CD4-positive, alpha-beta T cell treated with Interleukin-15 for 4 hours (primary cell): ENCODE data around the gene DIO2.

Experiments used
- DNase-seq: peaks from one replicate; pipeline ENCODE4 v3.0.0-alpha.2; 2020; ENCODE audit warnings: low spot score

DIO2 gene

DNA sequence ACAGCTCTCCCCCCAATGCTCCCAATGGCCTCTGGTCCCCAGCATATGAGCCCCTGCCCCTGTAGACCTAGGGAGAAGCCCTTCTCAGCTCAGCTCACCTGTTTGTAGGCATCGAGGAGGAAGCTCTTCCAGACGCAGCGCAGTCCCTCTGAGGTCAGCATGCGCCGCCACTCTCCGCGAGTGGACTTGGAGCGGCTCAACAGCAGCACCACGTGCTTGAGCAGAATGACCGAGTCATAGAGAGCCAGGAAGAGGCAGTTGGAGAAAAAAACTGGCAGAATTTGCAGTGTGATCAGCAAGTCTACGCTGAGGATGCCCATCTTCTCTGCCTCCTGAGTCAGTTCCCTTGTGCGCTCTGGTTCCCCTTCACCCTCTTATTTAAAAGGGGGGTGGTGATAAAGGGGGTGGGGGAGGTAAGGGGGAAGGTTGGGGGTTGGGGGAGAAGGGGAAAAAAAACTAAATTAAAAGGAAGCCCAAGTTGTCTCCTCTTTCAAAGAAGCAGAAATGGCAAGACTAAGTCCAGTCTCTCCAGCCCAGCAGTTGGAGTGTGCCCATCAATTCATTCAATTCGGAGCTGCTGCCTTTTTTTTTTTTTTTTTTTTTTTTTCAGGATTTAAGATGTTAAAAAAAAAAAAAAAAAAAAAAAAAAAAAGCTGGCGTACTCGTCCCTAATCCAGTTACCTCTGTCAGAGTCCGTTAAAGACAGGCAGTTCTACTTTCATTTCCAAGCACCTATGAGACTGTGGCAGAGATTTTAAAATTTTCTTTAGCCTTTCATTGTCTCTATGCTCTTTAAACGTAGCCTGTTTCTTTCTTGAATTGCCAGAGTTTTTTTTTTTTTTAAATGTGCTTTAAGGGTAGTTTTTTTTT, at the start of gene DIO2:
DIO2 (minus strand) TSS at position 352 of the 870 bp plus-strand sequence; CDS start at position 320, 32 bp downstream.
- DNase-seq, result no peak

DNA sequence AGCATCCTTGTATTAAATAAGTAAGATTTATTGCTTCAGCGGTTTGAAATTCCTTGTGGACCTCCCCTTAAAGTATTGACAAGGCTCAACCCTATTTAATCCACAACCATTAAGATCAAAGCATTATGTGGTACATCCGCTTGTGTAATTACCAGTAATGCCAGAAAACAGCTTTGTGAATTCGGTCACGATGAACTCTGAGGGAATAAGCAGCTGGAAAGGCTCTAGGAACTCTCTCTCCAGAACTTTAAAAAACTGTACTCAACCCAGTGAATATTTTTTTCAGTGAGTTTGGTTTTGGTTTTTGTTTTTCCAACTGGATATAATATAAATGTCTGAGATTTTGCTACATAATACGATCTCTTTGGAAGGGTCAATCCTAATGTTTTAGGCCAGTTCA, 49.3 kb upstream of the DIO2 start:
- DNase-seq, result no peak

DNA sequence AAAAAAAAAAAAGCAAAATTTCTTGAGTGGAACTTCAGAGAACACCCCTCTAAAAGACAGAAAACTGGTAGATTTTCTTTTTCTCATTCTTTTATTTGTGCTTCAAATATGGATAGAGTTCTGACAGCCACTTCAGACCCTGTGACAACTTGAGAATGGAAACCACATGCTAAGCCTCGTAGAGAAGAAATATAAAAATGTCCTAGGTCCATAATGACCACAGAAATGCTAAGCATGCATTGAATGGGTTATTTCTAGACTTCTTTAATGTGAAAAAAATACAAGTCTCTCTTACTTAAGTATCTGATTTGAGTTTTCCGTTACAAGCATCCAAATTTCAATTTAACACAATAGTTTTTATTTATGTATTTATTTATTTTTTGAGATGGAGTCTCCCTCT, 28.3 kb upstream of the DIO2 start:
- no peak for DNase-seq

DNA sequence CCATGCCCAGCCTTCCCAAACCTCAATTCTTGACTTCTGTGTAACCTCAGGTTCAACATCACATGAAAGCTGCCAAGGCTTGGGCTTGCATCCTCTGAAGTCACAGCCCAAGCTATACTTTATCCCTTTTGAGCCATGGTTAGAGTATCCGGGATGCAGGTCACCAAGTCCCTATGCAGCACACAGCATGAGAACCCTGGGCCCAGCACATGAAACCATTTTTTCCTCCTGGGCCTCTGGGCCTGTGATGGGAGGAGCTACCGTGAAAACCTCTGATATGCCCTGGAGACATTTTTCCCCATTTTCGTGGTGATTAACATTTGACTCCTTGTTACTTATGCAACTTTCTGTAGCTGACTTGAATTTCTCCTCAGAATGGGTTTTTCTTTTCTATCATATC, 25.8 kb upstream of the DIO2 start:
- no peak for DNase-seq

DNA sequence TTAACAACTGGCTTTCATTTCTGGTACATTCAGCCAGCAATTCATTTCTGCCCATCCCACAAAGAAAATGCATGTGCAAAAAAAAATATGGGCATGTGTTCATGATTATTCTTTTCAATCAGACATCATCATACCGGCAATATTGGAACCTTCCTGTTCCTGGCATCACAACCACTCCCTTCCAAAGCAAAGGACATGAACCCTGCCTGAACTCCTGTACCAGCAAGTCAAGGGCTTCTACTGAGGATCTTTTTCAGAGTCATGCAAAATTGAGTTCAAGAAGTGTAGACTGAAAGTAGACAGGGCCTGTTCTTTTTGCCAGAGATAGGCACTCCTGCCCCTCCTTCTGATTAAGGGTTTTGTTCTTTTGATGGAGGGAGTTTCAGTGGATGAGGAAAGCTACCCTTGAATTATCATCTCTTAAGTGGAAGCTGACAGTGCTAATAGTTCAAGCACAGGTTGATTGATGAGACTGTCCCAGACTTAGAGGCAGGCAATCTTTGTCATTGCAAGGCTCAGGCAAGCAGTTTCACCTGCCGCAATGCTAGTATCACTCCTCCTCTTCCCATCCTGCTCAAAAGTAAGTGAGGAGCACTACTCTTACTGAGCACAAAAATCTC, 22.3 kb upstream of the DIO2 start:
- no peak for DNase-seq

DNA sequence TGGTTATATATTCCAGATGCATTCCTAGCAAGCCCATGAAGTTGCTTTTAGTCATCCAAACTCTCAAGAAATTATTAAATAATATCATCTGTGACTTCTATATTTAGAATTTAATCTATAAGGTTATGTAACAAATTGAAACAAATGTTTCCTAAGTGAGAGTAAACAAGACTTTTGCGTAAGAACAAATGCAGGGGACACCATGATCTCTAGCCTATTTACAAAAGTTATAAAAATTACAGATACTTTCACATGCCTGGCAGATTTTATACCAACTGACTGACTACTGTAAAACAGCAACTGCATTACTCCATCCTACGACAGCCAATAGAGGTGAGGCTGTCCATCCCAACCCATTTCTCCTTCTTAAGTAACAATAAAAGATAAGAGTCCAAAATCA, 20.4 kb upstream of the DIO2 start:
- DNase-seq, result no peak

DNA sequence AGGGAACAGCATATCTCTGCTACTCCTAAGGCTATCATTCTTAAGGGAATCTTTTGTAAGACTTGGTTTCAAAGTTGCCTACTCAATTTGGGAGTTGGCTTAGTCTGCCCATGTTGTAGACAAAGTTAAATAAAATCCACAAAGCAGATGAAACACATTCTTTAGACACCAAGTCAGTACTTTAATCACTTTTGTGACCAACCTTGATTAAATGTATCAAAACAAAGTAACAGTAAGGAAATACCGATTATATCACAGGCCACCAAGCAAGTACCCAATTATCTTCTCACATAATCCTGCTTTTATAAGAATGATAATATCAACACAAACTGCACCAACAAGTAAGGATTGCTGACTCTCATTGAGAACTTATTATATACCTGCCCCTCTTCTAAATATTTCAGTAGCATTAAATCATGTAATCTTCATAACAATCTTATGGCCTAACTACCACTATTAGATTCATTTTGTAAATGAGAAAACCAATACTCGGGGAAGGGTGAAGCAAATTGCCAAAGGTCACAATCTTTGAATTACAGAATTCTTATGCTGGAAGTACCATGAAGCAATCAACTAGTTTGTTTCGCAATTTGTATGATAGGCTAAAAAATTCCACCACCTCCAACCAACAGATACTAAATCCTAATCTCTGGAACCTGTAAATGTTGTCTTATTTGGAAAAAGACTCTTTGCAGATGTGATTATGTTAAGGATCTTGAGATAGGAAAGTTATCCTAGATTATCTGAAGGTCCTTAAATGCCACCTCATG, 12.6 kb upstream of the DIO2 start:
- DNase-seq, result no peak

DNA sequence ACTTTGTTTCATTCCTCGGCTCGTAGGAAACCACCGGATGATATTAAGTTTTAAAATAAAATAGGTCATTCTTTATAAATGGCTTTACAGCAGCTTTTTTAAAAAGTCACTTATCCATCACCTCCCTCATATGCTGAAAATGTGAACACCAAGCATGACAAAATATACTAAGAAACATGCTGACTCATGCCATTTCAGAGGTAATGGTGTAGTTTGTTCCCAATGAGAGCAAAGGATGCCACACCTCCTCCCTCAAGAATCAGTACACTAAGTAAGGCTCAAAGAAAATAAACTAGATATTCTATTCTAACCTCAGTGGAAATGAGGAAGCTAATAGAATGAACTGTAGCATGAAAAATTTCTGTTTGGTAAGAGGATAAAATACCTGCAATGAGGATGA, 5.5 kb upstream of the DIO2 start:
- DNase-seq, result no peak

DNA sequence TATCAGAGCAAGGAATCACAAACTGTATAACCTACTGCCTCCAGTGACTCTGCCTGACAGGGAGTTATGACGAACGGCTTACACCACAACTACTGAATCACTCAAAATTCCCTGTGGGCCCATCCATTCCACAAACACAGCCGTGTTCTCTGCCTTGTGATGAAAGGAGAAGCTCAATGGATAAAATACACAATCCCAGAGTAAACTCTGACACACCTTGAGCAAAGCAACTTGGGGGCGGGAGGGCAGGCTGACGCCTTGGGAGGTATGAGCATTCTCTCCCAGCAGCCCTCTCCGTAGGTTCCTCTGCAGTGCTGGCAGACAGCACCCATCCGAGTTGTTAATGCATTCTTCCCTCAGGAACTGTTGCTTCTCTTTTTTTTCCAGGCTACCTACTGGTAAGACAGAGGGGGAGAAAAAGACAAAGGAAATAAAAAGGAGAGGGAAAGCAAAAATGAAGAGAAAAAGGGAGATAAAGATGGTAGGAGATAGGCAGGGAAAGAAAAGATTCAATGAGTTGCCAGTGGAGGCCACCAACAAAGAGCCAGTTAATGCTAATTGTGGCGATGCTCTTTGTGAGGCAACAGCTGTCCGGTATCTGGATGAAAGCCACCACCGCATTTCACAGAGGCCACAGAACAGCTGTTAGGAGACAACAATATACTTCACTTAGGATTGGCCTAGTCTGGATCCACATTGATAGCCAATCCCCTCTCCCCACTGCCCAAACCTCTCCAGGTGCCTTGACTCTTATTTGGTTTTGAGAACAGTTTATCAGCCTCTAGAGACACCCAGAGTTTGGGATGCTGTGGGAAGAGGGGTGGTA, 4.7 kb upstream of the DIO2 start:
- DNase-seq, result no peak

DNA sequence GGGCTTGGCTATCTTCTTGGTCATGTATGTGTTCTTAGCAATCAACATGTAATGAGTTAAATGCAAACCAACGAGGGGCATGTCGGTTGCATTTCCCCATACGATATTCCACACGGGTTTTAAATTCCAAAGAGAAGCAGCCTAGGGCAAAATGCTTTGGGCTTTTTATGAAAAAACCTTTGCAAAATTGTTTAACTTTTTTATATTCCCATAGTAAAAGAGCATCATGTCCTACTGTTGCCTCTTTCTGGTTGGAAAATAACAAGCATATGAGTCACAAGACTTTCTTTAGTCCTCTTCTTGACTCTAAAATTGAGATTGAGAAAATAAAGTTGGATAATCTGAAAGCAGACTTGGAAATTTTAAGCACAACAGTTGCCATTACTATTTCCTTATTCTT, 3.8 kb upstream of the DIO2 start:
- no peak for DNase-seq

DNA sequence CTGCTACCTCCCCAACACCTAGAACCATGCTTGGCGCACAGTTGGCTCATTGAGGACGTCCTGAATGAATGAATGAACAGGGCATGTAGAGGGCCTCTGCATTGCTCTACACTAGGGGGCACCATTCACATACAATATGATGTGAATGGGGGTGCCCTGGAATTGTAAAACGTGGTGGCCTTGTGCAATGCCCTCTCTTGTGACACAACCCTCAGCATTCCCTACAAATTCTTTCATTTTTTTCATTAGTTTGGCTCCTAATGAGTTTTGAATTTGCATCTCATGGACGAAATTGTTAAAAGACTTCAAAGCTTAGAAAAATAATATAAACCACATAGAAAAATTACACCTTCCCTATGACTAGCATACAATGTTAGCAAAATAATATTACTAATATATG, 2.3 kb upstream of the DIO2 start:
- no peak for DNase-seq

DNA sequence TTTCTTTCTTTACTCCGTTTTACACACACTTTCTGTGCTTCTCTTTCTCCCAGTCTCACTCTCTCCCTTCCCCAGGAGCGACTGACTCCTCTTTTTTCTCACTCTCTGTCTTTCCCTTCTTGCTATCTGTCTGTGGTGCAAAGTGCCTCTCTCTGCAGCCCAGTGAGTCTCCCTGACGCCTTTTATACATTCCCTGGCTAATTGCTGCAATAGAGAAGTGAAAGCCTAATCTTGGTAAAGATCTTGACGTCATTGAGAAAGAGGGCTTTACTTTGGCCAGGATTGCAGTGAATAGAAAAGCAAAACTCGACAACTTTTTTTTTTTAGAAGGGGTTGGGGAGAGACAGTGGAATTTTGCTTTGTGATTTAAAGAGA, 706 bp upstream of the DIO2 start:
- no peak for DNase-seq

DNA sequence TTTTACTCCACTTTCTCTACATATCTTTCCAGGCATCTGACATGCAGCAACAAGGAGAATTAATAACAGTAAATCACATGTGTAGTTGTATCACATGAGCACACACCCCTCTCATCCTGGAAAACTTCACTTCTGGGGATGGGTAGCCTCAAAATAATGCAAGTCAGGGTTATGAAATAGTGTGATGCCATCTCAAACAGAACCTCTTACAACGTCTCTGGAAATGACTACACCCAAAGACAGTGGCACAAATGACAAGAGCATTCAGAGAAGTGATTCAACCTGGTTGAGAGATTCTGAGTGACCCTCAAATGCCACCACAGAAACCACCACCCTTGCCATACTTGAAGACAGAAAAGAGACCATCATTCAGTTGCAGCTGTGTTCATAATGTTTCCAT, 2.8 kb downstream of the DIO2 start:
- no peak for DNase-seq

DNA sequence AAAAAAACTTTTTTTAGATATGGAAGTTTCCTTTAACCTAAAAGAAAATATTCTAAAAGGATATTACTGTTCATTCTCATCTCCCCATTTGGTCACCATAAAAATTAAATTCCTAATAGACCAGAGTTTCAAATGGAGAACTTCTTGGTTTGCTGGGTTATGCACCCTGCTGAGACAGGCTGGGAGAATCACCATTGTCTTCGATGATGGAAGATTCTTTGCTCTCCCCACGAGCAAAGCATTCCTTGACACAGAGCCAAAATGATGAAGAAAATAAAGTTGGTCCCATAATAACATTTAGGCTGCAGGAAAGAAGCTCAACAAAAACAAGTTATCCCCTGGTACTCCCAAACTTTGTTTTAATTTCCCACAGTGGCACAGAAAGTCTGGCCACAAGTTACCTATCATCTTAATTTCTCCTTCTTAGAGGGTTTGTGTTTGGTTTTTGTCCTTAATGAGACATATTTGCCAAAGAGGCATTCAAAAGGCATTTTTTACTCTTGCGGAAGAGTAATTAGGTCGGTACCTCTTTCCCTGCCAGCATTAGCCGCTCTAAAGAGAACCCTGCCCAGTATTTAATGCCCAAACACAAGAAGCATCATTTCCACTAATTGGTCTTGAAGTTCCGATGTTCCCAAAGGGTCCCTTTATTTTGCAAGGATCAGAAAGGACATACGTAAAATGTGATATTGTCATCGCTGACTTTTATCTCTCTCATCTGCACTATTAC, 4.8 kb downstream of the DIO2 start:
- DNase-seq, result no peak

DNA sequence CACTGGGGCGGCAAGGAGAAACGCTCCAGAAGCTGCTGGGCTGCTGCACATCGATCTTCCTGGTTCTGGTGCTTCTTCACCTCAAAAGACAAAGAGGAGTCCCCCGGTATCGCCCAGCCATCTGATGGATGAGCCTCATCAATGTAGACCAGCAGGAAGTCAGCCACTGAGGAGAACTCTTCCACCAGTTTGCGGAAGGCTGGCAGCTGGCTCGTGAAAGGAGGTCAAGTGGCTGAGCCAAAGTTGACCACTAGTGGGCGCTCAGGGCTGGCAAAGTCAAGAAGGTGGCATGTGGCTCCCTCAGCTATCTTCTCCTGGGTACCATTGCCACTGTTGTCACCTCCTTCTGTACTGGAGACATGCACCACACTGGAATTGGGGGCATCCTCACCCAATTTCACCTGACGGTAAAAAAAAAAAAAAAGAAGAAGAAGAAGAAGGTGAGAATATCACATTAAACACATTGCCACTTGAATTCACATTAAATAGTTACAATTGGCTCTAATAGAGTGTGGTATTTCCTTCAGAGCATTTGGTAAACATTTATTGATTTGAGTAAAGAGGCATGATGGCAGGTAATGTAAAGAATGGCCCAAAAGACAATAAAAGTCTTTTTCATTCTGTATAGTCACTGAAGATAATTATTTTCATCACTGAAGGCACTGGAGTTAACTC, 8.3 kb downstream of the DIO2 start:
- DNase-seq, result no peak

DNA sequence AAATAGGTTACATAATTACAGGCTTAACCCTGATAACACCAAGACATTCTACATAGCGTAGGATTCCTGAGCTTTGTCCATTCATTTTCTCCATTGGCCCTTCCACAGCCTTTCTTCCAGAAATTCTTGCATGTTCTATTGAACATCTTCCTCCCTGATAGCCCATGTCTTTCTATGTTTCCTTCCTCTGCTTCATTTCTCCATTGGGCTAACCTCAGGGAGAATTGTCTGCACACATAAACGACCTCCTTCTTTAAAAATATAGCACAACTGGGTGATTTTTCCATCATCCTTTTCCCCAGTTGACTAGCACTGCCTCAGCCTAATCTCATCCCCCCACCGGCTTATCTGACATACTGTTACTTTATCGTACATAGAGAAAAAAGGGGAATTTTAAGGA, 11.2 kb downstream of the DIO2 start:
- no peak for DNase-seq

DNA sequence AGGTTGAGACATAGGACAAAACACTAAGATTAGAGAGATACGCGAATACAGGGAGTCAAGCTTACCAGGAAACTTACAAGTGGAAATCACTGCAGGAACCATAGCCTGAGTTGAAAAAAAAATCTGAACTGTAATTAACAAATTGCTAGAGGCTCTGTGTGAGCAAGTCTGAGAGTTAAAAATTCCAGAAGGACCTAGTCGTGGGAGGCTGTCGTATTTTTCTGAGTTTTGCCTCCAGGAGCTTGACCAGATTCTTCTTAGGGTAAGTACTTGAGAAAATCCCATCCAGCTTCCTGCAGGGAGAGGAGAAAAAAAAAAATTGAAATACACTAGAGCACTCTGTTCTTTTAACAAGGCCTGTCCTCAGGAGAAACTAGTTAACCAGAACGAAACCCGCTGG, 22.7 kb downstream of the DIO2 start:
- DNase-seq, result no peak

DNA sequence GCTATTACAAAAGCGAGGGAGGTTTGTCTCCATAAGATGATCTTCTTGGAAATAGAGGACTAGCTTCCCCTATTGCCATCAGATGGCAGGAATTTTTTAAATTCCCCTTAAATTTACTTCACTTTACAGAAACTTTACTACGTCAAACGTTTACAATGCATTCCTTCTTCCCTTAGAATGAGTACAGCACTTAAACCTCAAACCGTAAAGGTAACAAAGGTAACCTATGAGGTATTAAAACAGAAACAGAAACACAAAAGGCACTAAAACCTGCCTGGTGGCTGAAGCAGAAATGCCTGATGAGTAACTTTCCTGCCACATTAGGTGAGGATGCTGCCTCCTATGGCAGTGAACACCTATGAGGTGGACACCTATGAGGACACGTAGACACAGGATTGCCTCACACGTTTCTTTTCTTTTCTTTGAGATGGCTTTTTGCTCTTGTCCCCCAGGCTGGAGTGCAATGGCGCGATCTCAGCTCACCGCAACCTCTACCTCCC, 25.0 kb downstream of the DIO2 start:
- DNase-seq, result no peak

DNA sequence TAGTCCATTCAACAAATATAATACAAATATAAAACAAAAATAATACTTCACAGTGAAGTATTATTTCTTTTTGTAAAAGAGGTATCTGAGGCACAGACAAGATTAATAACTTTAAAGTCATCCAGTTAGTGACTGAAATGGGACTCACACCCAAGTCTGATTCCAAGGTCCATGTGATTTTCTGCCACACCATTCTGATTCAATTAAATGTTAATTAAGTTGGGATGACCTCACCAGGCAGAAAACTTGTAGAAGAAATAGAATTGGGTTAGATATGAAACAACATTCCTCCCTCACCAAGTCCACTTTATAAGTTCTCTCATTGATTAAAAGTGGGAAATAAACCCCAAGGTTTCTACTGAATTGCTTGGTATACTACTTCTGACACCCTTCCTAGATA, 34.4 kb downstream of the DIO2 start:
- DNase-seq, result no peak

DNA sequence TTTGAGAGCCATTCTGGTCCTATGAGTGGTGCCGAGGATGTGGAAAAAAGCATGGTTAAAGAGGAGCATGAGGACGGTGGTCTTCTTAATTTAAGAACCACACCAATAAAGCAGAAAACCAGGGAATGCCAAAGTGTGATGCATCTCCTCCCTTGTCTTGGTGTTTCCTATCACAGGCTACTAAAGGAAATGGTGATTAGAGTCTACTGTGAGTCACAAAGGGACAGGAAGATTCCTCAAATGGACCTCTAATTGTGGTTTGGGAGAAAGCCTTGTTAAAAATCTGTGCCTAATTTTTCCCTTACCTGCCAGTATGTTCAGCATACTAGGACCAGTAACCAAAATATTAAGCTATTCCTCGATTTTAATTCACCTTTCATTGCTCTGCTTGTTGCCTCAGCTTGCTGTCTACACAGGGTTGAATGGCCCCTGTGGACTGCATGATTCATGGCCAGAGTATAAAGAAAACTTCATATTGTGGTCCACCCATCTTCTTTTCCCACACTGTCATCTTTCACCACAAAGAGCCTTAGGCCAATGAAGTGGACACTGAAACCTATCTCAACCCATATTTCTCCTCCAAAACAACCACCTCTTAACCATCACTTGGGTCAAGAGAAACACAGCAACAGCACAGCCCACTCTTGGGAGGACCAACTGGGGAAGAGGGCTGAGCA, 38.8 kb downstream of the DIO2 start:
- no peak for DNase-seq
